ENCODE data around the gene CLCN4.

Gene CLCN4

GRCh38 chrX:10246297-10246696, 89.5 kb downstream of the CLCN4 start:
- TF ChIP-seq CTCF (IDR thresholded peaks at IDR 0.05; ENCODE audit: low read depth, low read length, missing control alignments), result no peak
- no peak for DNase-seq (ENCODE audit: low read depth)
- H3K4me3 ChIP-seq (ENCODE audit: low read depth, low read length), result no peak overlapping the region

- TF ChIP-seq CTCF (IDR thresholded peaks at IDR 0.05; ENCODE audit: low read depth, low read length, missing control alignments), result no peak
- H3K4me3 ChIP-seq (ENCODE audit: low read depth, low read length), result no peak overlapping the region
- no peak for DNase-seq (ENCODE audit: low read depth)
Measured at GRCh38 chrX:10246846-10247245, 90.1 kb downstream of the CLCN4 start.

- H3K4me3 ChIP-seq (ENCODE audit: low read depth, low read length), result no peak overlapping the region
- TF ChIP-seq CTCF (IDR thresholded peaks at IDR 0.05; ENCODE audit: low read depth, low read length, missing control alignments), result no peak
- DNase-seq (ENCODE audit: low read depth), result no peak
Measured at GRCh38 chrX:10254739-10255138, 98.0 kb downstream of the CLCN4 start.

GRCh38 chrX:10259716-10260115, 102.9 kb downstream of the CLCN4 start:
- no peak for DNase-seq (ENCODE audit: low read depth)
- H3K4me3 ChIP-seq (ENCODE audit: low read depth, low read length), result no peak overlapping the region
- TF ChIP-seq CTCF (IDR thresholded peaks at IDR 0.05; ENCODE audit: low read depth, low read length, missing control alignments), result no peak

GRCh38 chrX:10265775-10266174, 109.0 kb downstream of the CLCN4 start:
- TF ChIP-seq CTCF (IDR thresholded peaks at IDR 0.05; ENCODE audit: low read depth, low read length, missing control alignments), result no peak
- no peak for DNase-seq (ENCODE audit: low read depth)
- H3K4me3 ChIP-seq (ENCODE audit: low read depth, low read length), result no peak overlapping the region

GRCh38 chrX:10278716-10279115, 121.9 kb downstream of the CLCN4 start:
- no peak for TF ChIP-seq CTCF (IDR thresholded peaks at IDR 0.05; ENCODE audit: low read depth, low read length, missing control alignments)

GRCh38 chrX:10280071-10280470, 123.3 kb downstream of the CLCN4 start:
- H3K4me3 ChIP-seq (ENCODE audit: low read depth, low read length), result no peak overlapping the region
- no peak for TF ChIP-seq CTCF (IDR thresholded peaks at IDR 0.05; ENCODE audit: low read depth, low read length, missing control alignments)
- no peak for DNase-seq (ENCODE audit: low read depth)

More at GRCh38 chrX:10278716-10279115, 121.9 kb downstream of the CLCN4 start:
- no peak for DNase-seq (ENCODE audit: low read depth)
- H3K4me3 ChIP-seq (ENCODE audit: low read depth, low read length), result no peak overlapping the region
